HCT116 (cell line): ENCODE data around the gene COPS3. TPM values are rescaled to one million over a fixed set of nuclear protein-coding genes. Genes with fewer than 3 reads are reported as not detected.

Experiments used
- ATAC-seq: fragments of 200-7000 bp; cut with Tn5 transposase; 2 replicates; pipeline ENCODE4 v1.9.1; 2020; ENCODE audit warnings: mild to moderate bottlenecking, moderate library complexity
- BruUV-seq: library from RNA; stranded (reverse); fragments of 400-500 nt; replicated peaks from 2 replicates; lab custom pipeline; 2021; lab: Mats Ljungman, UMichigan
- CTCF ChIA-PET: fragments of 300-600 bp; sonication (Branson Sonifier 250); formaldehyde crosslinking; loops from one replicate; lab custom pipeline; 2021; ENCODE audit warnings: antibody characterized with exemption; lab: Charles Lee
- POLR2A ChIA-PET: fragments of 300-600, 350-600 bp; sonication (Branson Sonifier 250); formaldehyde crosslinking; loops from one replicate; lab custom pipeline; 2021; ENCODE audit warnings: antibody characterized with exemption; lab: Charles Lee
- RAD21 ChIA-PET, 2 experiments: fragments of 300-600 bp; sonication (Branson Sonifier 250); formaldehyde crosslinking; loops; one replicate each; lab custom pipeline; 2023; ENCODE audit warnings: low total read pairs in 2 of 2; ENCODE audit not compliant: uncharacterized antibody in 2 of 2, unreplicated experiment in 2 of 2, low non-redundant PET in 1 of 2; lab: Charles Lee
- DNase-seq: peaks from one replicate; pipeline ENCODE4 v3.0.0-alpha.2; 2010; ENCODE audit warnings: low read depth, low spot score
- H2AFZ ChIP-seq: fragments of 200-600 bp; shearing (Covaris generic), sonication (generic); 2 replicates; pipeline ENCODE4 v1.6.1; 2017; ENCODE audit warnings: low read depth, mixed run types, mixed read lengths, antibody characterized with exemption, low read length; ENCODE audit not compliant: poor library complexity, severe bottlenecking
- H3K27ac ChIP-seq: 2 replicates; pipeline ENCODE4 v1.5.1; 2012; ENCODE audit warnings: low read depth, low read length
- H3K27me3 ChIP-seq: fragments of 200-600 bp; sonication (generic); 2 replicates; pipeline ENCODE4 v1.6.1; 2016; ENCODE audit warnings: mixed run types, low read length, mixed read lengths; ENCODE audit not compliant: insufficient read depth
- H3K36me3 ChIP-seq, 2 experiments: fragments of 200-500 bp in 1 of 2; fragments of 200-600 bp in 1 of 2; sonication (Bioruptor generic) in 1 of 2; sonication (generic) in 1 of 2; 2 replicates each; pipeline versions ENCODE4 v1.5.1 to v1.6.1; 2014 to 2016; ENCODE audit warnings: low read length in 2 of 2, inconsistent platforms in 1 of 2, mixed read lengths in 1 of 2, mixed run types in 1 of 2; ENCODE audit not compliant: insufficient read depth in 2 of 2, control insufficient read depth in 1 of 2
- H3K4me1 ChIP-seq, 2 experiments: fragments of 200-600 bp in 1 of 2; sonication (generic) in 1 of 2; 2 replicates each; pipeline versions ENCODE4 v1.5.1 to v1.6.1; 2012 to 2017; ENCODE audit warnings: low read length in 2 of 2, inconsistent platforms in 1 of 2, mild to moderate bottlenecking in 1 of 2, mixed read lengths in 1 of 2, mixed run types in 1 of 2, moderate library complexity in 1 of 2; ENCODE audit not compliant: insufficient read depth in 2 of 2, control insufficient read depth in 1 of 2
- H3K4me2 ChIP-seq: fragments of 200-600 bp; sonication (generic); 2 replicates; pipeline ENCODE4 v1.6.1; 2017; ENCODE audit warnings: mixed run types, low read length, mixed read lengths
- H3K4me3 ChIP-seq, 2 experiments: fragments of 200-600 bp in 1 of 2; sonication (generic) in 1 of 2; replicated peaks in 1 of 2; 2 replicates each; pipeline ENCODE4 v1.5.1; 2011 to 2016; ENCODE audit warnings: low read length in 2 of 2, control low read depth in 1 of 2, low read depth in 1 of 2, mild to moderate bottlenecking in 1 of 2, mixed read lengths in 1 of 2, mixed run types in 1 of 2
- H3K79me2 ChIP-seq: fragments of 200-600 bp; sonication (generic); 2 replicates; pipeline ENCODE4 v1.6.1; 2017; ENCODE audit warnings: mild to moderate bottlenecking, mixed run types, low read length, moderate library complexity, mixed read lengths; ENCODE audit not compliant: insufficient read depth
- H3K9ac ChIP-seq: fragments of 200-600 bp; sonication (generic); 2 replicates; pipeline ENCODE4 v1.6.1; 2016; ENCODE audit warnings: low read length, mixed read lengths
- H3K9me2 ChIP-seq: fragments of 200-600 bp; sonication (generic), shearing (Covaris generic); 2 replicates; pipeline ENCODE4 v1.6.1; 2017; ENCODE audit warnings: mixed run types, mild to moderate bottlenecking, moderate library complexity; ENCODE audit not compliant: insufficient read depth
- H3K9me3 ChIP-seq, 2 experiments: fragments of 200-500 bp in 1 of 2; fragments of 200-600 bp in 1 of 2; sonication (Bioruptor generic) in 1 of 2; sonication (generic) in 1 of 2; 2 replicates each; pipeline ENCODE4 v1.6.1; 2014 to 2017; ENCODE audit warnings: low read length in 2 of 2, mixed read lengths in 2 of 2, inconsistent platforms in 1 of 2, low read depth in 1 of 2, mild to moderate bottlenecking in 1 of 2, mixed run types in 1 of 2, moderate library complexity in 1 of 2; ENCODE audit not compliant: control insufficient read depth in 1 of 2, insufficient read depth in 1 of 2
- H4K20me1 ChIP-seq: fragments of 200-600 bp; sonication (generic), shearing (Covaris generic); 2 replicates; pipeline ENCODE4 v1.6.1; 2017; ENCODE audit warnings: mixed run types, mild to moderate bottlenecking, moderate library complexity; ENCODE audit not compliant: insufficient read depth
- CBX3 ChIP-seq: IDR thresholded peaks from 2 replicates; pipeline ENCODE4 v1.6.1; 2012; ENCODE audit warnings: low read depth
- CEBPB ChIP-seq: IDR thresholded peaks from 2 replicates; pipeline ENCODE4 v1.6.1; 2012; ENCODE audit warnings: low read depth
- EGR1 ChIP-seq: IDR thresholded peaks from 2 replicates; pipeline ENCODE4 v1.6.1; 2012; ENCODE audit warnings: low read depth
- ELF1 ChIP-seq: IDR thresholded peaks from 2 replicates; pipeline ENCODE4 v1.6.1; 2012; ENCODE audit warnings: low read depth, borderline replicate concordance
- EZH2 ChIP-seq: fragments of 200-600 bp; sonication (generic); IDR thresholded peaks from 2 replicates; pipeline ENCODE4 v1.6.1; 2017; ENCODE audit warnings: antibody characterized with exemption, mixed run types
- EZH2phosphoT487 ChIP-seq: fragments of 200-600 bp; IDR thresholded peaks from 2 replicates; pipeline ENCODE4 v1.6.1; 2018; ENCODE audit warnings: antibody characterized with exemption, borderline replicate concordance
- JUND ChIP-seq: IDR thresholded peaks from 2 replicates; pipeline ENCODE4 v1.6.1; 2012
- POLR2A ChIP-seq: IDR thresholded peaks from 2 replicates; pipeline ENCODE4 v1.7.0; 2011; ENCODE audit warnings: borderline replicate concordance; ENCODE audit not compliant: insufficient read depth, insufficient read length; ENCODE audit errors: extremely low read depth
- POLR2AphosphoS5 ChIP-seq: IDR thresholded peaks from 2 replicates; pipeline ENCODE4 v1.6.1; 2011; ENCODE audit warnings: mild to moderate bottlenecking, low read depth, low read length, moderate library complexity
- RAD21 ChIP-seq: IDR thresholded peaks from 2 replicates; pipeline ENCODE4 v1.6.1; 2012; ENCODE audit warnings: low read depth, mild to moderate bottlenecking
- SP1 ChIP-seq: IDR thresholded peaks from 2 replicates; pipeline ENCODE4 v1.6.1; 2012; ENCODE audit warnings: low read depth
- SRF ChIP-seq: IDR thresholded peaks from 2 replicates; pipeline ENCODE4 v1.6.1; 2012; ENCODE audit warnings: low read depth
- TCF7L2 ChIP-seq: IDR thresholded peaks from 2 replicates; pipeline ENCODE4 v1.7.0; 2011; ENCODE audit warnings: borderline replicate concordance, inconsistent platforms; ENCODE audit not compliant: insufficient read depth, insufficient read length; ENCODE audit errors: extremely low read depth
- YY1 ChIP-seq: IDR thresholded peaks from 2 replicates; pipeline ENCODE4 v1.6.1; 2011; ENCODE audit warnings: low read length, low read depth, moderate library complexity, mild to moderate bottlenecking; ENCODE audit not compliant: insufficient replicate concordance; ENCODE audit errors: extremely low read depth
- ZFX ChIP-seq: fragments of 450-650 bp; IDR thresholded peaks from 2 replicates; pipeline ENCODE4 v1.6.1; 2017
- ZNF274 ChIP-seq: fragments of 200-500 bp; sonication (Bioruptor generic); IDR thresholded peaks from 2 replicates; pipeline ENCODE4 v1.6.1; 2014; ENCODE audit warnings: mild to moderate bottlenecking, low read depth, low read length, inconsistent platforms
- intact Hi-C: fragments of 100-400 bp; cut with micrococcal nuclease; formaldehyde crosslinking; loops from 2 replicates; pipeline ENCODE4 v1.10.0; 2022
- total RNA-seq: library from RNA; stranded (reverse); gene quantifications from one replicate; pipeline ENCODE4 v1.2.1, GENCODE V29; 2021; ENCODE audit not compliant: unreplicated experiment
- TF ChIP-seq, protein P1 (sequence below): IDR thresholded peaks from 2 replicates; pipeline ENCODE4 v1.6.1; 2012; ENCODE audit warnings: low read depth
- TF ChIP-seq, protein P2 (sequence below), 3 experiments: fragments of 200-600 bp in 1 of 3; sonication (generic) in 1 of 3; IDR thresholded peaks in 2 of 3; conservative IDR thresholded peaks in 1 of 3; 2 replicates each; pipeline ENCODE4 v1.5.1; 2012 to 2017; ENCODE audit warnings: low read depth in 2 of 3, low read length in 2 of 3, antibody characterized with exemption in 1 of 3, borderline replicate concordance in 1 of 3, control low read depth in 1 of 3, mild to moderate bottlenecking in 1 of 3, mixed read lengths in 1 of 3, mixed run types in 1 of 3, moderate library complexity in 1 of 3; ENCODE audit not compliant: insufficient read depth in 1 of 3
- TF ChIP-seq, protein P3 (sequence below): IDR thresholded peaks from 2 replicates; pipeline ENCODE4 v1.6.1; 2012

The COPS3 gene
- total RNA-seq, 1 experiment from 2014 or later, result 99.0 TPM

DNA sequence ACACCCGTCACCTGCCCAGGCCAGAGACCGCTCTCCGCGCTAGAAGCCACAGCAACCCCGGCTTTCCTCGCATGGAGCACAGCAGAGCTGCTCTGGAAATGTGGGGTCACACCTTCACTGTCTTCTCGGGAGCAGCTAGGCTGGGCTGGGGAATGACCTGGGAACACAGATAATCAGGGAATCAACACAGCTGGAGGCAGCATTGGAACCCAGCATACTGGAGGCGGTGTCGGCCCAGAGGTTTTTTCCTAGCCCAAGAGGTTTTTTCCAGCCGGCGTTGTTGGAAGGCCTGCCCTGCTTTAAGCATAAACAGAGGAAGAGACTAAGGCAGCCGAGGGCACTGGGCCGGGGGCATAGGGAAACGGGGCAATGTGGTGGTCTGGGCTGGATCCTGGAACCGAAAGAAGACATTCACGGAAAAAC, 74.1 kb downstream of the COPS3 start:
- H3K9me2 ChIP-seq, result no peaks in the 10 kb centered on the region
- ChIA-PET CTCF (no interaction called here), RAD21 (no interaction called here), POLR2A (no interaction called here)
- H3K79me2 ChIP-seq, result peaks cover 30% of the 10 kb centered on the region
- H3K4me2 ChIP-seq, result peak overlapping the region; percentile 100
- H2AFZ ChIP-seq, result peak overlapping the region; percentile 13
- peaks cover 5 to 20% of the 10 kb centered on the region in 2 experiments for H3K36me3 ChIP-seq
- H3K9me3 ChIP-seq, result no peaks in the 10 kb centered on the region
- no peaks in the 10 kb centered on the region for H4K20me1 ChIP-seq
- no TSS peak for BruUV-seq
- no peak overlapping the region for H3K4me3 ChIP-seq
- peak overlapping the region; percentile 10; the same call in 1 of the 2 replicates for H3K9ac ChIP-seq
- TF ChIP-seq POLR2A, result no peak
- TF ChIP-seq SP1, result no peak
- no peak for TF ChIP-seq CBX3
- TF ChIP-seq CEBPB, result no peak
- TF ChIP-seq TCF7L2, result no peak
- TF ChIP-seq, protein P1, sequence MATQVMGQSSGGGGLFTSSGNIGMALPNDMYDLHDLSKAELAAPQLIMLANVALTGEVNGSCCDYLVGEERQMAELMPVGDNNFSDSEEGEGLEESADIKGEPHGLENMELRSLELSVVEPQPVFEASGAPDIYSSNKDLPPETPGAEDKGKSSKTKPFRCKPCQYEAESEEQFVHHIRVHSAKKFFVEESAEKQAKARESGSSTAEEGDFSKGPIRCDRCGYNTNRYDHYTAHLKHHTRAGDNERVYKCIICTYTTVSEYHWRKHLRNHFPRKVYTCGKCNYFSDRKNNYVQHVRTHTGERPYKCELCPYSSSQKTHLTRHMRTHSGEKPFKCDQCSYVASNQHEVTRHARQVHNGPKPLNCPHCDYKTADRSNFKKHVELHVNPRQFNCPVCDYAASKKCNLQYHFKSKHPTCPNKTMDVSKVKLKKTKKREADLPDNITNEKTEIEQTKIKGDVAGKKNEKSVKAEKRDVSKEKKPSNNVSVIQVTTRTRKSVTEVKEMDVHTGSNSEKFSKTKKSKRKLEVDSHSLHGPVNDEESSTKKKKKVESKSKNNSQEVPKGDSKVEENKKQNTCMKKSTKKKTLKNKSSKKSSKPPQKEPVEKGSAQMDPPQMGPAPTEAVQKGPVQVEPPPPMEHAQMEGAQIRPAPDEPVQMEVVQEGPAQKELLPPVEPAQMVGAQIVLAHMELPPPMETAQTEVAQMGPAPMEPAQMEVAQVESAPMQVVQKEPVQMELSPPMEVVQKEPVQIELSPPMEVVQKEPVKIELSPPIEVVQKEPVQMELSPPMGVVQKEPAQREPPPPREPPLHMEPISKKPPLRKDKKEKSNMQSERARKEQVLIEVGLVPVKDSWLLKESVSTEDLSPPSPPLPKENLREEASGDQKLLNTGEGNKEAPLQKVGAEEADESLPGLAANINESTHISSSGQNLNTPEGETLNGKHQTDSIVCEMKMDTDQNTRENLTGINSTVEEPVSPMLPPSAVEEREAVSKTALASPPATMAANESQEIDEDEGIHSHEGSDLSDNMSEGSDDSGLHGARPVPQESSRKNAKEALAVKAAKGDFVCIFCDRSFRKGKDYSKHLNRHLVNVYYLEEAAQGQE, result no peak
- no peak for TF ChIP-seq EZH2phosphoT487
- TF ChIP-seq POLR2AphosphoS5, result no peak
- no peak for TF ChIP-seq ELF1
- no peak for TF ChIP-seq YY1
- TF ChIP-seq JUND, result no peak
- TF ChIP-seq, protein P2, sequence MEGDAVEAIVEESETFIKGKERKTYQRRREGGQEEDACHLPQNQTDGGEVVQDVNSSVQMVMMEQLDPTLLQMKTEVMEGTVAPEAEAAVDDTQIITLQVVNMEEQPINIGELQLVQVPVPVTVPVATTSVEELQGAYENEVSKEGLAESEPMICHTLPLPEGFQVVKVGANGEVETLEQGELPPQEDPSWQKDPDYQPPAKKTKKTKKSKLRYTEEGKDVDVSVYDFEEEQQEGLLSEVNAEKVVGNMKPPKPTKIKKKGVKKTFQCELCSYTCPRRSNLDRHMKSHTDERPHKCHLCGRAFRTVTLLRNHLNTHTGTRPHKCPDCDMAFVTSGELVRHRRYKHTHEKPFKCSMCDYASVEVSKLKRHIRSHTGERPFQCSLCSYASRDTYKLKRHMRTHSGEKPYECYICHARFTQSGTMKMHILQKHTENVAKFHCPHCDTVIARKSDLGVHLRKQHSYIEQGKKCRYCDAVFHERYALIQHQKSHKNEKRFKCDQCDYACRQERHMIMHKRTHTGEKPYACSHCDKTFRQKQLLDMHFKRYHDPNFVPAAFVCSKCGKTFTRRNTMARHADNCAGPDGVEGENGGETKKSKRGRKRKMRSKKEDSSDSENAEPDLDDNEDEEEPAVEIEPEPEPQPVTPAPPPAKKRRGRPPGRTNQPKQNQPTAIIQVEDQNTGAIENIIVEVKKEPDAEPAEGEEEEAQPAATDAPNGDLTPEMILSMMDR (IDR thresholded peaks at IDR 0.05 in 2 of 3, conservative IDR thresholded peaks at IDR 0.05 in 1 of 3; ENCODE audit: borderline replicate concordance in 1 of 3, insufficient read depth in 1 of 3, low read depth in 2 of 3, low read length in 2 of 3), result no peak
- TF ChIP-seq, protein P3, sequence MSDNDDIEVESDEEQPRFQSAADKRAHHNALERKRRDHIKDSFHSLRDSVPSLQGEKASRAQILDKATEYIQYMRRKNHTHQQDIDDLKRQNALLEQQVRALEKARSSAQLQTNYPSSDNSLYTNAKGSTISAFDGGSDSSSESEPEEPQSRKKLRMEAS, result no peak
- no peak for TF ChIP-seq RAD21
- TF ChIP-seq ZFX, result no peak
- TF ChIP-seq EZH2, result no peak
- TF ChIP-seq EGR1, result no peak
- TF ChIP-seq ZNF274, result no peak
- TF ChIP-seq SRF, result no peak
- intact Hi-C loops, result loop anchor here (2.0 kb wide), 1 partner anchor 74 kb away; the partner anchor contains the start of gene COPS3
- peaks cover 7 to 31% of the 10 kb centered on the region in 2 experiments for H3K4me1 ChIP-seq
- H3K27ac ChIP-seq, result peak overlapping the region; percentile 89; the same call in 1 of the 2 replicates
- DNase-seq (no peak), ATAC-seq (no peak)
- H3K27me3 ChIP-seq, result no peaks in the 10 kb centered on the region
